Measurements from ENCODE around the gene PAX2.
A peak's percentile ranks its signal among the peaks of the same experiment; 100 is the strongest.

Gene PAX2

DNA sequence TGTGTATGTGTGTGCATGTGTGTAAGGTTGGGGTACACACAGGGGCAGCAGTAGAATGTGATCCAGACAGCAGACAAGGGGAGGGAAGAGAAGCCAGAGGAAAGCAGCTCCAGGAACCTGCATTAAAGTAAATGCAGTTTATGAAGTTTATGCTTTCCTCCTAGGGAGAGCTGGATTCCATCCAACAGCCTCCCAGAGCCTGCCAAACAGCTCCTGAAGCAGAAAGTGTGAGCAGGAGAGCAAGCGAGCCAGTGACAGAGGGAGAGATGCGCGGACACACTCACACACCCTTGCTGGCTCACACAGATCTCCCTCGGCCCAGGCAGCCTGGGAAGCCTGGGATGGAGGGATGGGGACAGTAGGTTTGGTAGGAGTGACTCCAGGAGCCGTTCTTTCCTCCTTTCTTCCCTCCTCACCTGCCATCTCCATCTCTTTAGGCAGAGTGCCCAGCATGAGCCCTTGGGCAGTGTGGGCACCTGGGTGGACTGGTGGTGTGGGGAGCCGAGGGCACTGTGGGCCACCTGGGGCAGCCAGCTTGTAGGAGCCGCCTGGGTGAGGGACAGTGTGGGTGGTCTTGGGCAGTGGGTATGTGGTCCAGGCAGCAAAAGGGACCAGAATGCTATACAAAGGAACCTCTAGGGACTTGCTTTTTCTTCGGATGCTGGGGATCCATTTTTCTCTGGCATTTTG lies 46.1 kb downstream of the PAX2 start:
- no peak for DNase-seq (ENCODE audit: low spot score)

DNA sequence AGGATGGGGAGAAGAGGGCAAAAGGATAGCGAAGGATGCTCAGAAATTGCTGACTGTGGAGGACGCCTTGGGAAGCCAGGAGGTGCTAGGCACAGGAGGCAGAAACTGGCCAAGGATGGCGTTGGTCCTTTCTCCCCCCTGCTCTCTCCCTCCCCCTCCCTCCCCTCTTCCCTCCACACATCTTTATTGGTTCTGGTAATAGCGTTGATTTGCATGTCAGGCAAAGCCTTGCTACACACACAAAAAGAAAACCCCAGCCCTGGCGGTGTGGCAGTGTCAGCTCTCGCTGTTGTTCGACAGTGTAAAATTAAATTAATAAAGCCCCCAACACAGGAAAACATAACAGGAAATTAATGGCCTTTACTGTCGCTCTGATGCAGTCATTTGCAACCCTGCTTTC lies 47.2 kb downstream of the PAX2 start:
- no peak for DNase-seq (ENCODE audit: low spot score)

DNA sequence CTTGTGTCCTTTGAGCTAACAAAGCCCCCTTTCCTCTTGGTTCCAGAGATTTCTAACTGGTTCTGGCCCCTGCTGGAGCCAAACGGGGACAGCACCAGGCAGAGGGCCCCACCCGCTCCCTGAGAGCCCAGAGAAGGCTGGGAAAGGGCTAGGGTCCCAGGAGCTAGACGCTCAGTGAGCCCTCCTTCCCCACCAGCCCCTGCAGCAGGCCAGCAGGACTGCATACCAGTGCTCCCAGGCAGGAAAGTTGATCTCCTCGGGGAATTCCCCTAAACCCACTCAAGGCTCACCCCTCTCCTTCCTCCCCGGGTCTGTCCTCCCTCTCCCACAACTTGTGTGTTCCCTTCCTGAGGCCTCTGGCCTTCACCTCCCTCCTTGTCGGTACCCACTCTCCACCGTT lies 47.7 kb downstream of the PAX2 start:
- DNase-seq (ENCODE audit: low spot score), result no peak

GRCh38 chr10:100799881-100800280 lies 54.5 kb downstream of the PAX2 start:
- DNase-seq (ENCODE audit: low spot score), result no peak

DNA sequence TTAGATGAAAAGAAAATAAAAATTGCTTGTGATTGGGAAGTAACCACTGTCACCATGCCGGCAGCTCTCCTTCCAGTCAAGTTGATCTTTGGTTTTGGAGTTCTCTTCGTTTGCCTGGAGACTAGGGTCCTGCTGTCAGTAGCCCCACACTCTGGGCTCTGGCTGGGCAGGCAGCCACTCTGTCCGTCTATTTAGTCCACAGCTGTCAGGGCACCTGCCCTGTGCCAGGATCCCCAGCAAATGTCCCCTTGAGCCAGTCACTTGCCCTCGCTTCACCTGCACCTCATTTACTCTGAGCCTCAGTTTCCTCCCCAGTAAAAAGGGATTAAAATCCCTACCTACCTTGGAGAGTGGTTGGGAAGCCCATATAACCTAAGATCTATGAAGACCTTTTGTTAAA lies 55.5 kb downstream of the PAX2 start:
- no peak for DNase-seq (ENCODE audit: low spot score)

DNA sequence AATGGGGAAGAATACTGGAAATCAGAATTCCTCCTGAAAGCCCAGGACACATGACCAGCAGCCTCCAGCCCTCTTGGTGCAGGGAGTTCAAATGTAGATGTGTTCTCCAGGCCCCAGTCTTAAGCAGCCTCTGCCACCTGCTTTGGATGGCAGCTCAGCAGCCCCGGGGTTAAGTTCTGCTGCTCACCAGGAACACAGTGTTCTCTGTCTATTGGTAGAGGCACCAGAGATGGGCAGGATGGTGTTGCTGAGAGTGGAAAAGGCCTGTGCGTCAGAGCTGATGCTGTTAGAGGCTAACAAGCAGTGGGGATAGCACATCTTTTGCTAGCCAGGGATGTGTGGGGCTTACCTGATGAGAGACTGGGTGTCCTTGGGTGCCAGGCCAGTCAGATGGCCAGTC lies 56.8 kb downstream of the PAX2 start:
- no peak for DNase-seq (ENCODE audit: low spot score)

DNA sequence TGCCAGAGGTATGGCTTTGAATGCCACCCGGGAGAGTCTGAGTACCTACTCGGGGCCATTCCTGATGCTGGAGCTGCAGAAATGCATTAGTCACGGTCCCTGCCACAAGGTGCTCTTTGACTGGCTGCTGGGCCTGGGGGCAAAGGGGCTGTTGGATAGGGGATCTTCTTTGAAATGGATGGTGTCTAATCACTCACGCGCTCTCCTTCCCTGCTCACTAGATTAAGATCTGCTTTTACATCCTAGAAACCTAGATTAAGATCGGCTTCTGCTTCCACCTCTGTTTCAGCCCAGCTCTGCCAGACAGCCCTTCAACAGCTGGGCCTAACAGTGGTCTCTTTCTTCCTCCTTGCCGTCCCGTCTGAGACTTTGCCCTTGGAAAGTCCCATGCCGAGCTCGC lies 57.2 kb downstream of the PAX2 start:
- no peak for DNase-seq (ENCODE audit: low spot score)

DNA sequence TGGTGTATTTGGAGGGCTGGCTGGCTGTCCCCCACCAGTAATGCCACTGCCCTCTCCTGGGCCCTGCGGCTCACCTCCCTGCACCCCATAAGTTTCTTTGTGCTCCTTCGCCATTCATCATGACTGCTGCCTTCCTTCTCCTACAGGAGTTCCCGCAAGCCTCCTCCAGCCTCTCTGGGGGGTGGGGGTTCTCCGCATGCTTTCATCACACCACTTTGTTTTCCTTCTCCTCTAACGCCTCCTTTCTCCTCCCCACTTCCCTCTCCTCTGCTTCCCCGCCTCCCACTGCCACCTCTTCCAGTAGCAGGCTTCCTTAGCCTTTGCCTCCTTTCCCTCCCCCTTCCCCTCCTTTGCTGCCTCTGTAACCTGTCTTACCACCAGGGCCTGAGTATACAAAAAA lies 58.1 kb downstream of the PAX2 start:
- DNase-seq (ENCODE audit: low spot score), result no peak

DNA sequence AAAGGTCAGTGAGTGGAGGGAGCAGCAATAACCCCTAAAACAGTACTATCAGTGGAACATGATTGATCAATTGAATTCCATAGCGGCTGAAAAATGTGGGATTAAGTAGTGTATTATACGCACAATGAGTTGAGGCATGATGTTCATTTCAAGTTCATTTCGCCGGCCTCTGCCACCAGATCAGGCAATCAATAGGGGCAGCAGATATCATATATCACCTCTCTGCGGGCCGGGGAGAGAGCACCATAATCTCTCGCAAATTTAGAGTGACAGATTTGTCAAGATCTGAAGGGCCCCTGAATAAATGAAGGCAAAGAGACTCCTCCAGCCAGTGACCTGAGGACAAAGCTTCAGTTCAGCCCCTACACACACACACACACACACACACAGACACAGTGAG lies 58.5 kb downstream of the PAX2 start:
- DNase-seq (ENCODE audit: low spot score), result no peak

DNA sequence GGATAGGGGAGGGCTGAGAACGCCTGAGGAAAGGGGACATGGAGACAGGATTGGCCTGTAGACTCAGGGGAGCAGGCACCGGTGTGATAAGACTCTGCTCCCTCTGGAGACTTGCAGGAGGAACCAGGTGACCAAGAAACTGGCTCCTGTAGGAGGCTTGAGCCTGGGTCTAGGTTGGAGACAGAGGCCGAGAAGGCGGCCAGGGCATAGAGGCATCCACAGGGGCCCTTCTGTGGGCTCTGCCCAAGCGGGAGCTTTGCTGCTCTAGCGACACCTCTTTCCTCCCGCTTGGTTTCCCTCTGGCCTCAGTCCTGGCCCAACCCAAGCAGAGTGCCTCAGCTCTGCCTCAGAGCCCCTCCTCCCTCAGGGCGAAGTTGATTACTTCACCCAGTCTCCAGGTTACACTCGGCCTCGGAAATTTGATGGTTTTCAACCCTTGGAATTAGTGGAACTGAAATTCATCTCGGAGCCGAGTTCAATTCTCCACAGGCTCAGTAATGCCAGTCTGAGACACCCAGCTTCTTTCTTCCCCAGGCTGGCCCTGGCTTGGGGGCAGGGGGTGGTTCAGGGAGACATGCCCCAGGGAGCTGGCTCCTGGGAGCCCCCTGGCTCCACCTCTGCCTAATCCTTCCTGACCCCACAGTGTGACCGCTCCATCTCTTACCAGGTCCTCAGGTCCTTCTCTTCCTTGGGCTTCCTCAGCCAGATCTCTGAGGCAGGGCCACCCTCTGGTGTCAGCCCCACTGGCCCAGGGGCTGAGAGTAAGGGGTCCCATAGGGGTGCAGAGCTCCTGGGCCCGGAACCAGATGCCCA lies 60.4 kb downstream of the PAX2 start:
- no peak for DNase-seq (ENCODE audit: low spot score)

DNA sequence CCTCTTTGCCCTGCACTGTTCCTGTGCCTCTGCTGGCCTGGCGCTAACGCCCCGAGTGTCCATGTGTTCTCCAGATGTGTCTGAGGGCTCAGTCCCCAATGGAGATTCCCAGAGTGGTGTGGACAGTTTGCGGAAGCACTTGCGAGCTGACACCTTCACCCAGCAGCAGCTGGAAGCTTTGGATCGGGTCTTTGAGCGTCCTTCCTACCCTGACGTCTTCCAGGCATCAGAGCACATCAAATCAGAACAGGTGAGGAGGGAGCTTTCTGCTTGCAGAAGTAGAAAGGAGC lies 60.9 kb downstream of the PAX2 start:
- DNase-seq (ENCODE audit: low spot score), result no peak

DNA sequence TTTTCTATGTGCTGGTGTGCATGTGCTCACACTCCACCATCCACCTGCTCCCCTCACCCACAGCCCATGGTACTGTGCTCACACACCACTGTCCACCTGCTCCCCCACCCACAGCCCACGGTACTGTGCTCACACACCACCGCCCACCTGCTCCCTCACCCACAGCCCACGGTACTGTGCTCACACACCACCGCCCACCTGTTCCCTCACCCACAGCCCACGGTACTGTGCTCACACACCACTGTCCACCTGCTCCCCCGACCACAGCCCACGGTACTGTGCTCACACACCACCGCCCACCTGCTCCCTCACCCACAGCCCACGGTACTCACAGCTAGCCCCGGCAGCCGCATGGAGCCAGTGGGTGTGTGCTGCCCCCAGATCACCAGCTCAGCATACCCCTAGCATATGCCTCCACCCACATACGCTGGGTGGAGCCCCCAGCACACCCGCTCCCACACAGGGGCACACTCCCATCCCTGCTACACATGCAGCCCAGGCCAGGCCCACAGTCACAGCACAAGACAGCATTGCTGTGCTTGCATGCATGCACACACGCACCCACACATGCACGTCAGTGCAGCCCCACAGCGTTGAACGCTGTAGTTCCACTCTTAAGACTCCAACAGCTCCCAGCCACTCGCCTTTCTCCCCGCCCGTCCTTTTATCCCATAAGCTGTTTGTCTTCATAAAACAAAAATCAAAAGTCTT lies 62.0 kb downstream of the PAX2 start:
- no peak for DNase-seq (ENCODE audit: low spot score)

GRCh38 chr10:100808876-100809275 lies 63.5 kb downstream of the PAX2 start:
- DNase-seq (ENCODE audit: low spot score), result no peak

GRCh38 chr10:100810091-100810834 lies 64.9 kb downstream of the PAX2 start:
- no peak for DNase-seq (ENCODE audit: low spot score)

DNA sequence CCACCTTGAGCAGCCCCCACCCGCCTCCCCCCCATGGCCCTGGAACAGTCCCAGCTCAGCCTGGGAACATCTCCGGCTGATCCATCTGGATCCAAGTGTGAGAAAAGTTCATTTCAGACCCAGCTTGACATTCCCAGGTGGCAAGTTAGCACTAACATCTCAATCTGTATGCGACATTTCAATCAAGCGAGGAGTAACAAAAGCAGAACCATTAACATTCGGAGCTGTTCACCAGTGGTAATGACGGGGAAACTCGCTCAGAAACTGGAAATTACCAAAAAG lies 65.4 kb downstream of the PAX2 start:
- DNase-seq (ENCODE audit: low spot score), result no peak

- peak; percentile 11 for DNase-seq (ENCODE audit: low spot score)
Observed at GRCh38 chr10:100811261-100811660, 65.9 kb downstream of the PAX2 start.

GRCh38 chr10:100811752-100812750 lies 66.7 kb downstream of the PAX2 start:
- no peak for DNase-seq (ENCODE audit: low spot score)

DNA sequence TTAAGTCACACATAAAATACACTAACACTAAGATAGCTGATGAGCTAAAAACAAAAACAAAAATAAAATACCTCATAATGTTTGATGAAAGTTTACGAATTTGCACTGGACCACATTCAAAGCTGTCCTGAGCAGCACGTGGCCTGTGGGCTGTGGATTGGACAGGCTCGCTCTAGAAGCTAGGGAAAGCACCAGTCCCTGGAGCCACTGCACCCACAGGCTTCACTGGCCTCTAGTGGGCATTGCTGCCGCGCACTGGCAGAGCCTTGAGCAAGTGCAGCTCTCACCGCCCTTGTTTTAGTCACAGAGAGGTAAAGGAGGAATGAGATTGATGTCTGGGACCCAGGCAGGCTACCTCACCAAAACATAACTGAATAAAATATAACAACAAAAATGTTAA lies 67.6 kb downstream of the PAX2 start:
- no peak for DNase-seq (ENCODE audit: low spot score)

- no peak for DNase-seq (ENCODE audit: low spot score)
Observed at GRCh38 chr10:100814751-100815474, 69.5 kb downstream of the PAX2 start.

DNA sequence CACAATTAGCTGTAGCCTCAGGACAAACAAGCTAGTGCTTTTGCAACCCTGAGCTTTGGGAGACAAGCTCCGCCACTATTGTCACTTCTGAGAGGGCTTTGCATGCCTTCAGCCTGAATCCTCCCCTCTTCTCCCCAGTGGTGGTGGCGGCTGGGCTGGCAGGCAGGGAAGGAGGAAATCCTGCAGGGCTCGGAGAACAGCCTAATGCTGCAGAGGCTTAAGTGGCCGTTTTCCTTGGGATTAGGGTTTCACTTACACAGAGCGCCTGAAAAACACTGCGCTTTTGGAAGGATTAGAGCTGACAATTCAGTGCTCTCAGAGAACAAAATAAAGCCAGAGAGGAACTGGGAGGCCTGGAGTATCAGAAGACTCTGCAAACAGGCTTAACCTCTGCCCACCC lies 71.3 kb downstream of the PAX2 start:
- no peak for DNase-seq (ENCODE audit: low spot score)

- DNase-seq (ENCODE audit: low spot score), result no peak
Observed at GRCh38 chr10:100817268-100817839, 72.0 kb downstream of the PAX2 start.

All from pons (tissue), 1 donor.